22Rv1 (cell line): ENCODE results near the gene SORCS2.

Experiments
- ZFX ChIP-seq: fragments of 450-650 bp; IDR thresholded peaks from 2 replicates; pipeline ENCODE4 v1.6.1; 2017; ENCODE audit warnings: antibody characterized with exemption, borderline replicate concordance
- TF ChIP-seq, protein P1 (sequence below): fragments of 450-650 bp; IDR thresholded peaks from 2 replicates; pipeline ENCODE4 v1.5.1; 2017; ENCODE audit warnings: mild to moderate bottlenecking

DNA sequence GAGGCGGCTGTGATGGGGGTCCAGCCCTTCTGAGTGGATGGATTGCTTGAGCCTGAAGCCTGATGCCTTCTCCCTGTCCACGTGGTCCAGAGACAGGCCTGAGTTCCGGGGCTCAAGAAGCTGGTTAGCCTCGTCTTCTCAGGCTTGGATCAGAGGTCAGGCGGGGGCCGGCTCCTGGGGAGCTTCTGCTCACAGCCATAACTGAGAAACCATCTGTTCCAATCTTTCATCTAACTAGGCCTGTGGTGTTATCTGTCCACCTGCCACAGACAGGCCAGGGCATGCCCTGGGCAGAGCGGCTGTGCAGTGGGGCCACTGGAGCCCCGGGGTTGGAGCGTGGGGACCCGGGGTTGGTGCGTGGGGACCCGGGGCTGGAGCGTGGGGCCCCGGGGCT lies 63.1 kb downstream of the SORCS2 start:
- TF ChIP-seq, protein P1, sequence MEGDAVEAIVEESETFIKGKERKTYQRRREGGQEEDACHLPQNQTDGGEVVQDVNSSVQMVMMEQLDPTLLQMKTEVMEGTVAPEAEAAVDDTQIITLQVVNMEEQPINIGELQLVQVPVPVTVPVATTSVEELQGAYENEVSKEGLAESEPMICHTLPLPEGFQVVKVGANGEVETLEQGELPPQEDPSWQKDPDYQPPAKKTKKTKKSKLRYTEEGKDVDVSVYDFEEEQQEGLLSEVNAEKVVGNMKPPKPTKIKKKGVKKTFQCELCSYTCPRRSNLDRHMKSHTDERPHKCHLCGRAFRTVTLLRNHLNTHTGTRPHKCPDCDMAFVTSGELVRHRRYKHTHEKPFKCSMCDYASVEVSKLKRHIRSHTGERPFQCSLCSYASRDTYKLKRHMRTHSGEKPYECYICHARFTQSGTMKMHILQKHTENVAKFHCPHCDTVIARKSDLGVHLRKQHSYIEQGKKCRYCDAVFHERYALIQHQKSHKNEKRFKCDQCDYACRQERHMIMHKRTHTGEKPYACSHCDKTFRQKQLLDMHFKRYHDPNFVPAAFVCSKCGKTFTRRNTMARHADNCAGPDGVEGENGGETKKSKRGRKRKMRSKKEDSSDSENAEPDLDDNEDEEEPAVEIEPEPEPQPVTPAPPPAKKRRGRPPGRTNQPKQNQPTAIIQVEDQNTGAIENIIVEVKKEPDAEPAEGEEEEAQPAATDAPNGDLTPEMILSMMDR = no peak
- no peak for TF ChIP-seq ZFX
